Natural killer cell (primary cell): ENCODE results near the gene SMPD1. TPM values are rescaled to one million over a fixed set of nuclear protein-coding genes. Genes with fewer than 3 reads are reported as not detected.
A peak's percentile ranks its signal among the peaks of the same experiment; 100 is the strongest.

ENCODE experiments used
- ATAC-seq, 3 donors: fragments of 150-1000 bp in 2 of 3; fragments of 200-7000 bp in 1 of 3; cut with Tn5 transposase; 1 replicate in 1 of 3; 2 replicates in 2 of 3; pipeline ENCODE4 v1.10.0; 2021; ENCODE audit warnings: mild to moderate bottlenecking in 2 of 3, moderate library complexity in 2 of 3
- DNase-seq, 2 donors: peaks; one replicate each; pipeline versions ENCODE4 v3.0.0 to v3.0.0-alpha.2; 2013 to 2021; ENCODE audit warnings: mixed read lengths in 1 of 2
- H3K27ac ChIP-seq: one replicate; pipeline ENCODE4 v1.5.1; 2013; ENCODE audit warnings: mild to moderate bottlenecking, low read length
- H3K27me3 ChIP-seq: one replicate; pipeline ENCODE4 v1.6.1; 2013; ENCODE audit warnings: low read length; ENCODE audit not compliant: control insufficient read depth, insufficient read depth
- H3K36me3 ChIP-seq: one replicate; pipeline ENCODE4 v1.6.1; 2013; ENCODE audit warnings: low read length; ENCODE audit not compliant: control insufficient read depth, insufficient read depth
- H3K4me1 ChIP-seq: one replicate; pipeline ENCODE4 v1.6.1; 2013; ENCODE audit warnings: low read length; ENCODE audit not compliant: control insufficient read depth, insufficient read depth
- H3K4me3 ChIP-seq: one replicate; pipeline ENCODE4 v1.5.1; 2013; ENCODE audit warnings: low read length
- H3K9me3 ChIP-seq: one replicate; pipeline ENCODE4 v1.6.1; 2013; ENCODE audit warnings: low read length; ENCODE audit not compliant: control insufficient read depth, insufficient read depth
- H3K27ac Mint-ChIP-seq, 2 donors: one replicate each; pipeline ENCODE4 v1.8.0; 2022; ENCODE audit warnings: mild to moderate bottlenecking in 2 of 2, mixed read lengths in 2 of 2, moderate library complexity in 1 of 2
- H3K27me3 Mint-ChIP-seq, 2 donors: one replicate each; pipeline ENCODE4 v1.8.0; 2022; ENCODE audit warnings: low read depth in 2 of 2, mixed read lengths in 2 of 2
- H3K36me3 Mint-ChIP-seq: one replicate; pipeline ENCODE4 v1.8.0; 2022; ENCODE audit warnings: mixed read lengths
- H3K4me1 Mint-ChIP-seq, 2 donors: one replicate each; pipeline ENCODE4 v1.8.0; 2022; ENCODE audit warnings: mixed read lengths in 2 of 2
- H3K4me3 Mint-ChIP-seq: one replicate; pipeline ENCODE4 v1.8.0; 2022; ENCODE audit warnings: mild to moderate bottlenecking, moderate library complexity, mixed read lengths
- H3K9me3 Mint-ChIP-seq, 2 donors: one replicate each; pipeline ENCODE4 v1.8.0; 2022; ENCODE audit warnings: mixed read lengths in 2 of 2
- CTCF ChIP-seq: fragments of 200-600 bp; IDR thresholded peaks from one replicate; pipeline ENCODE4 v1.8.0; 2022; ENCODE audit warnings: antibody characterized with exemption
- WGBS: methylation state at CpG from one replicate; pipeline ENCODE4 v1.1.7; 2013; ENCODE audit warnings: missing lambda C conversion rate; ENCODE audit not compliant: insufficient coverage; 5-methylcytosine and 5-hydroxymethylcytosine counted together
- intact Hi-C: fragments of 100-400 bp; cut with micrococcal nuclease; formaldehyde crosslinking; loops from one replicate; pipeline ENCODE4 v1.14.2; 2022
- total RNA-seq, 4 donors: library from RNA; stranded (reverse); fragments of 120-200 nt in 1 of 4; gene quantifications; one replicate each; pipeline versions ENCODE4 v1.2.3 to v1.2.4, GENCODE V29; 2013 to 2022

SMPD1 gene
- total RNA-seq, 3 donors from 2014 or later (not counting 1 experiment from before 2014, with no cell fraction given) = 52.7 to 63.3 (median 56.1) TPM

GRCh38 chr11:6400431-6401345, 10.4 kb downstream of the SMPD1 start:
- Histone ChIP-seq H3K27ac (peak overlapping the region; percentile 3), H3K4me1 (peaks cover 46% of the 10 kb centered on the region), H3K27me3 (no peaks in the 10 kb centered on the region), H3K36me3 (peaks cover 5% of the 10 kb centered on the region), H3K9me3 (no peaks in the 10 kb centered on the region), H3K4me3 (no peak overlapping the region)
- no peak overlapping the region for H3K4me3 Mint-ChIP-seq
- DNase-seq (no peak), ATAC-seq (no peak)
- H3K4me1 Mint-ChIP-seq = peaks cover 29 to 48% of the 10 kb centered on the region in 2 donors
- TF ChIP-seq CTCF = no peak
- no peaks in the 10 kb centered on the region for H3K27me3 Mint-ChIP-seq
- H3K36me3 Mint-ChIP-seq = no peaks in the 10 kb centered on the region
- intact Hi-C loops = no loop called here
- no peaks in the 10 kb centered on the region for H3K9me3 Mint-ChIP-seq
- 98% methylated on average over 15 of the region's 15 CpGs for WGBS
- peak overlapping the region; percentile 50 to 99 for H3K27ac Mint-ChIP-seq

GRCh38 chr11:6401464-6401863, 11.2 kb downstream of the SMPD1 start:
- Mint-ChIP-seq H3K27ac (peak overlapping the region; percentile 50 to 99), H3K36me3 (no peaks in the 10 kb centered on the region), H3K27me3 (no peaks in the 10 kb centered on the region), H3K9me3 (no peaks in the 10 kb centered on the region), H3K4me1 (peaks cover 35 to 52% of the 10 kb centered on the region in 2 donors), H3K4me3 (no peak overlapping the region)
- peaks cover 5% of the 10 kb centered on the region for H3K36me3 ChIP-seq
- no peak for TF ChIP-seq CTCF
- intact Hi-C loops = no loop called here
- DNase-seq (no peak), ATAC-seq (no peak)
- 94% methylated on average over 6 of the region's 7 CpGs for WGBS
- no peak overlapping the region for H3K4me3 ChIP-seq
- no peaks in the 10 kb centered on the region for H3K27me3 ChIP-seq
- H3K9me3 ChIP-seq = no peaks in the 10 kb centered on the region
- H3K27ac ChIP-seq = peak overlapping the region; percentile 78
- H3K4me1 ChIP-seq = peaks cover 46% of the 10 kb centered on the region

GRCh38 chr11:6402061-6402470, 11.8 kb downstream of the SMPD1 start:
- Histone ChIP-seq H3K36me3 (peaks cover 5% of the 10 kb centered on the region), H3K4me1 (peaks cover 46% of the 10 kb centered on the region), H3K27me3 (no peaks in the 10 kb centered on the region), H3K9me3 (no peaks in the 10 kb centered on the region), H3K4me3 (peak overlapping the region; percentile 4), H3K27ac (peak overlapping the region; percentile 78)
- Mint-ChIP-seq H3K36me3 (no peaks in the 10 kb centered on the region), H3K9me3 (no peaks in the 10 kb centered on the region), H3K4me3 (peak overlapping the region; percentile 91), H3K27me3 (no peaks in the 10 kb centered on the region), H3K27ac (peak overlapping the region; percentile 96 to 99), H3K4me1 (peaks cover 41 to 57% of the 10 kb centered on the region in 2 donors)
- DNase-seq (peak in 1 of 2 donors; percentile 58), ATAC-seq (peak; percentile 45 to 65 (median 51))
- intact Hi-C loops = loop anchor here (1.0 kb wide), 1 partner anchor 12 kb away; the partner anchor contains the start of gene SMPD1
- TF ChIP-seq CTCF = no peak
- WGBS = 55% methylated on average over 12 of the region's 12 CpGs
